22Rv1 (cell line): ENCODE measurements around the gene TAC3.
"Not testable (repeated sequence)": the region's sequence is repeated elsewhere in the genome, so short reads cannot be mapped to it uniquely, and the experiment has no call there.

Experiments used
- ZFX ChIP-seq: fragments of 450-650 bp; IDR thresholded peaks from 2 replicates; pipeline ENCODE4 v1.6.1; 2017; ENCODE audit warnings: antibody characterized with exemption, borderline replicate concordance
- TF ChIP-seq, protein P1 (sequence below): fragments of 450-650 bp; IDR thresholded peaks from 2 replicates; pipeline ENCODE4 v1.5.1; 2017; ENCODE audit warnings: mild to moderate bottlenecking

DNA sequence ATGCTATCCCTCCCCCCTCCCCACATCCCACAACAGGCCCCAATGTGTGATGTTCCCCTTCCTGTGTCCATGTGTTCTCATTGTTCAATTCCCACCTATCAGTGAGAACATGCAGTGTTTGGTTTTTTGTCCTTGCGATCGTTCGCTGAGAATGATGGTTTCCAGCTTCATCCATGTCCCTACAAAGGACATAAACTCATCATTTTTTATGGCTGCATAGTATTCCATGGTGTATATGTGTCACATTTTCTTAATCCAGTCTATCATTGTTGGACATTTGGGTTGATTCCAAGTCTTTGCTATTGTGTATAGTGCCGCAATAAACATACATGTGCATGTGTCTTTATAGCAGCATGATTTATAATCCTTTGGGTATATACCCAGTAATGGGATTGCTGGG is 36.8 kb upstream of the TAC3 start:
- TF ChIP-seq, protein P1, sequence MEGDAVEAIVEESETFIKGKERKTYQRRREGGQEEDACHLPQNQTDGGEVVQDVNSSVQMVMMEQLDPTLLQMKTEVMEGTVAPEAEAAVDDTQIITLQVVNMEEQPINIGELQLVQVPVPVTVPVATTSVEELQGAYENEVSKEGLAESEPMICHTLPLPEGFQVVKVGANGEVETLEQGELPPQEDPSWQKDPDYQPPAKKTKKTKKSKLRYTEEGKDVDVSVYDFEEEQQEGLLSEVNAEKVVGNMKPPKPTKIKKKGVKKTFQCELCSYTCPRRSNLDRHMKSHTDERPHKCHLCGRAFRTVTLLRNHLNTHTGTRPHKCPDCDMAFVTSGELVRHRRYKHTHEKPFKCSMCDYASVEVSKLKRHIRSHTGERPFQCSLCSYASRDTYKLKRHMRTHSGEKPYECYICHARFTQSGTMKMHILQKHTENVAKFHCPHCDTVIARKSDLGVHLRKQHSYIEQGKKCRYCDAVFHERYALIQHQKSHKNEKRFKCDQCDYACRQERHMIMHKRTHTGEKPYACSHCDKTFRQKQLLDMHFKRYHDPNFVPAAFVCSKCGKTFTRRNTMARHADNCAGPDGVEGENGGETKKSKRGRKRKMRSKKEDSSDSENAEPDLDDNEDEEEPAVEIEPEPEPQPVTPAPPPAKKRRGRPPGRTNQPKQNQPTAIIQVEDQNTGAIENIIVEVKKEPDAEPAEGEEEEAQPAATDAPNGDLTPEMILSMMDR, result not testable (repeated sequence)
- not testable (repeated sequence) for TF ChIP-seq ZFX
